DND-41 (cell line): ENCODE data around the gene PPP1R36.

Experiments
- ATAC-seq: fragments of 200-7000 bp; cut with Tn5 transposase; 3 replicates; pipeline ENCODE4 v1.9.1; 2021; ENCODE audit warnings: low read depth; ENCODE audit not compliant: insufficient read depth
- DNase-seq: peaks from one replicate; pipeline ENCODE4 v3.0.0-alpha.2; 2020
- H2AFZ ChIP-seq: 2 replicates; pipeline ENCODE4 v1.6.0; 2012; ENCODE audit warnings: low read depth, low read length
- H3K27ac ChIP-seq: 2 replicates; pipeline ENCODE4 v1.5.1; 2012; ENCODE audit warnings: low read length, inconsistent platforms
- H3K27me3 ChIP-seq: fragments of 200-600 bp; sonication (generic); 2 replicates; pipeline ENCODE4 v1.6.0; 2012; ENCODE audit warnings: low read length, mild to moderate bottlenecking, inconsistent platforms; ENCODE audit not compliant: insufficient read depth, poor library complexity
- H3K36me3 ChIP-seq: 2 replicates; pipeline ENCODE4 v1.5.1; 2012; ENCODE audit warnings: low read length, inconsistent platforms; ENCODE audit not compliant: insufficient read depth
- H3K4me1 ChIP-seq: 2 replicates; pipeline ENCODE4 v1.5.1; 2012; ENCODE audit warnings: mild to moderate bottlenecking, low read length; ENCODE audit not compliant: insufficient read depth
- H3K4me2 ChIP-seq: 2 replicates; pipeline ENCODE4 v1.6.0; 2012; ENCODE audit warnings: mild to moderate bottlenecking, moderate library complexity, low read length, inconsistent platforms; ENCODE audit not compliant: insufficient read depth
- H3K4me3 ChIP-seq, 2 experiments: fragments of 200-600 bp in 1 of 2; shearing (Covaris generic) in 1 of 2; 2 replicates each; pipeline ENCODE4 v1.5.1; 2012 to 2016; ENCODE audit warnings: inconsistent platforms in 2 of 2, low read length in 2 of 2, mild to moderate bottlenecking in 2 of 2, low read depth in 1 of 2, moderate library complexity in 1 of 2
- H3K79me2 ChIP-seq: 2 replicates; pipeline ENCODE4 v1.6.0; 2012; ENCODE audit warnings: low read length, inconsistent platforms; ENCODE audit not compliant: insufficient read depth
- H3K9ac ChIP-seq: 2 replicates; pipeline ENCODE4 v1.6.0; 2012; ENCODE audit warnings: low read depth, mild to moderate bottlenecking, inconsistent platforms, low read length, moderate library complexity
- H3K9me3 ChIP-seq: 2 replicates; pipeline ENCODE4 v1.5.1; 2012; ENCODE audit warnings: low read length, moderate library complexity, mild to moderate bottlenecking, inconsistent platforms; ENCODE audit not compliant: insufficient read depth, severe bottlenecking
- H4K20me1 ChIP-seq: 2 replicates; pipeline ENCODE4 v1.6.0; 2012; ENCODE audit warnings: low read length; ENCODE audit not compliant: insufficient read depth
- EZH2 ChIP-seq: IDR thresholded peaks from 3 replicates; pipeline ENCODE4 v1.6.1; 2012; ENCODE audit warnings: borderline replicate concordance, low read depth, mild to moderate bottlenecking, moderate library complexity, low read length, inconsistent platforms; ENCODE audit not compliant: severe bottlenecking
- TF ChIP-seq, protein P1 (sequence below): IDR thresholded peaks from 2 replicates; pipeline ENCODE4 v1.5.1; 2012; ENCODE audit warnings: borderline replicate concordance, low read length, moderate library complexity, mild to moderate bottlenecking; ENCODE audit not compliant: poor library complexity, severe bottlenecking; ENCODE audit errors: extremely low read depth

Gene PPP1R36

DNA sequence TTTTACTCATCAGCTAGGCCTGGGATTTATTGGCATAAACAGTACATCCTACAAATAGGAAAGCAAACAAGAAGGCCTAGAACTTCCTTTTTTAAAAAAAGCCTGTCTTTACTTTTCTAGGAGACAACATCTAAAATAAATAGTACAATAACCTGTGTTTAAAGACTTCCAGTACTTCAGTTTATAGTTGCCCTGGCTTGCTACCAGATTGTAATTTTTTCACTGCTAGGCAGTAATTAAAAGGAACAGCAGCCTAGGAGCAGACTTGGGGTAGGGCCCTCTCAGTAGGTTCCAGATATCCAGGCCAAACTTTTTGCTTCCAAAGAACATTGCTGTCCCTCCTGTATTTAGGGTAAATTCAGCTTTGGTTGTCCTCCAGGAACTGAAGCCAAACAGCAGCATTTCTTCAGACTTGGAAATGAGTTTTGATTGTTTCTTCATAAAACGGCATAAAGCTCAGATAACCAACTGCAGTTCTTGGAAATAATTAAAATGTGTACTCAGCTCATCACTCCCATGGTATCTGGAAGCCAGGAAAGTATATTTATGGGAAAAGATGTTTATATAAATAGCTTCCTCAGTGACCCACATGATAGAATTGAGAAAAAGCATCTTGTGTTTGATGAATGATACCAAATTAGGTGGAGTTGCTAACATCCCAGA is 61.7 kb downstream of the PPP1R36 start:
- Histone ChIP-seq H2AFZ (no peak overlapping the region), H3K9me3 (no peaks in the 10 kb centered on the region), H3K4me2 (no peak overlapping the region), H3K27ac (no peak overlapping the region), H3K9ac (no peak overlapping the region), H3K27me3 (peaks cover 8% of the 10 kb centered on the region), H4K20me1 (no peaks in the 10 kb centered on the region), H3K79me2 (no peaks in the 10 kb centered on the region), H3K4me3 (no peak overlapping the region), H3K36me3 (no peaks in the 10 kb centered on the region), H3K4me1 (no peaks in the 10 kb centered on the region)
- DNase-seq (no peak), ATAC-seq (no peak)
- TF ChIP-seq, protein P1, sequence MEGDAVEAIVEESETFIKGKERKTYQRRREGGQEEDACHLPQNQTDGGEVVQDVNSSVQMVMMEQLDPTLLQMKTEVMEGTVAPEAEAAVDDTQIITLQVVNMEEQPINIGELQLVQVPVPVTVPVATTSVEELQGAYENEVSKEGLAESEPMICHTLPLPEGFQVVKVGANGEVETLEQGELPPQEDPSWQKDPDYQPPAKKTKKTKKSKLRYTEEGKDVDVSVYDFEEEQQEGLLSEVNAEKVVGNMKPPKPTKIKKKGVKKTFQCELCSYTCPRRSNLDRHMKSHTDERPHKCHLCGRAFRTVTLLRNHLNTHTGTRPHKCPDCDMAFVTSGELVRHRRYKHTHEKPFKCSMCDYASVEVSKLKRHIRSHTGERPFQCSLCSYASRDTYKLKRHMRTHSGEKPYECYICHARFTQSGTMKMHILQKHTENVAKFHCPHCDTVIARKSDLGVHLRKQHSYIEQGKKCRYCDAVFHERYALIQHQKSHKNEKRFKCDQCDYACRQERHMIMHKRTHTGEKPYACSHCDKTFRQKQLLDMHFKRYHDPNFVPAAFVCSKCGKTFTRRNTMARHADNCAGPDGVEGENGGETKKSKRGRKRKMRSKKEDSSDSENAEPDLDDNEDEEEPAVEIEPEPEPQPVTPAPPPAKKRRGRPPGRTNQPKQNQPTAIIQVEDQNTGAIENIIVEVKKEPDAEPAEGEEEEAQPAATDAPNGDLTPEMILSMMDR: no peak
- no peak for TF ChIP-seq EZH2

DNA sequence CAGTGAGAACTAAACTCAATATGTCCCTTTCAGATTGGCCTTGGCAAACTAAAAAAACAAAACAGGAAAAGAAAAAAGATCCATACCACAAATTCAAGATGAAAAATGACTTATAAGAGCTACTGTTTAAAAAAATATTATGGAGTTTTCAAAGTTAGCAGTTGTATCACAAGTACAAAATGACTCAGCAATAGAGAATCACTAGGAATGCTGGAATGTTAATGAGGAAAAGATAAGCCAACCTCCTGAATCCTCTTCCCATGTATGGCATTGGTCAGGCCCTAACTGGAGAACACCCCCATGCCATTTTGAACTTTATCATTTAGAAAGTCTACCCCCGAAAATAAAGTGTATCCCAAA is 62.2 kb downstream of the PPP1R36 start:
- Histone ChIP-seq H3K27me3 (peaks cover 5% of the 10 kb centered on the region), H3K9ac (no peak overlapping the region), H3K9me3 (no peaks in the 10 kb centered on the region), H4K20me1 (no peaks in the 10 kb centered on the region), H3K36me3 (no peaks in the 10 kb centered on the region), H2AFZ (no peak overlapping the region), H3K4me2 (no peak overlapping the region), H3K79me2 (no peaks in the 10 kb centered on the region), H3K4me3 (no peak overlapping the region), H3K27ac (no peak overlapping the region), H3K4me1 (no peaks in the 10 kb centered on the region)
- DNase-seq: no peak
- no peak for ATAC-seq
- TF ChIP-seq, protein P1: no peak
- no peak for TF ChIP-seq EZH2

DNA sequence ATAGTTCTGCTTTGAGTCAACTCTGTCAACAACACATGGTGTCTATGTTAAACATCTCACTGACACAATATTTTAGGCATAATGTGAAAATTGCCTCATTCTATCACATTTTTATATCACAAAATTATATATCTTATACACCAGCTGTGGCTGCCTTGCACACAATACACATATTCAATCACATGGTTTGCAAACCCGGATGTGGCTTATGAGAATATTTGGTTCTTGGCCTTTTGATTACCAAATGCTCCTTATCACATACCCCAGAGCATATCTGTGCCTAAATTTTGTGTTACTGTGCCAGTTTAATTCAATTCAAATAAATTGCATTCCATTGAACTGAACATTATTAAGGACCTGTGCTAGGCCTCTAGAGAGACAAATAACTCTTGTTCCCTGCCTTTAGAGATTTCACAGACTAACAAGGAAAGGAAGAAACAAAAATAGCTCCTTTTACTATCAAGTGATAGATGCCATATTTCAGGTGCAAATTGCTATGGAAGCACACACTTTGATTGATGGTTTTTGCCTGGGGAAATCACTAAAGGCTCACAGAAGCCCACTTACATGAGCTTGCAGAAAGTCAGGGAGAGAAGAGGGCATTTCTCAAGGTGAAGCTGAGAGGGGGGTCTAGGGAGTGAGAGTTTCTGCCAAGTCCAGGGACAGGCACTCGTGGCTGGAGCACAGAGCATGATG is 63.4 kb downstream of the PPP1R36 start:
- H3K79me2 ChIP-seq: no peaks in the 10 kb centered on the region
- no peak overlapping the region for H3K27ac ChIP-seq
- no peak overlapping the region for H3K4me2 ChIP-seq
- DNase-seq: no peak
- no peaks in the 10 kb centered on the region for H3K36me3 ChIP-seq
- H3K4me1 ChIP-seq: no peaks in the 10 kb centered on the region
- H2AFZ ChIP-seq: no peak overlapping the region
- H4K20me1 ChIP-seq: no peaks in the 10 kb centered on the region
- TF ChIP-seq, protein P1: no peak
- TF ChIP-seq EZH2: no peak
- no peak for ATAC-seq
- H3K9ac ChIP-seq: no peak overlapping the region
- no peaks in the 10 kb centered on the region for H3K9me3 ChIP-seq
- H3K27me3 ChIP-seq: peaks cover 5% of the 10 kb centered on the region
- no peak overlapping the region for H3K4me3 ChIP-seq
